ENCODE data around the gene ACTR2.

Gene ACTR2

DNA sequence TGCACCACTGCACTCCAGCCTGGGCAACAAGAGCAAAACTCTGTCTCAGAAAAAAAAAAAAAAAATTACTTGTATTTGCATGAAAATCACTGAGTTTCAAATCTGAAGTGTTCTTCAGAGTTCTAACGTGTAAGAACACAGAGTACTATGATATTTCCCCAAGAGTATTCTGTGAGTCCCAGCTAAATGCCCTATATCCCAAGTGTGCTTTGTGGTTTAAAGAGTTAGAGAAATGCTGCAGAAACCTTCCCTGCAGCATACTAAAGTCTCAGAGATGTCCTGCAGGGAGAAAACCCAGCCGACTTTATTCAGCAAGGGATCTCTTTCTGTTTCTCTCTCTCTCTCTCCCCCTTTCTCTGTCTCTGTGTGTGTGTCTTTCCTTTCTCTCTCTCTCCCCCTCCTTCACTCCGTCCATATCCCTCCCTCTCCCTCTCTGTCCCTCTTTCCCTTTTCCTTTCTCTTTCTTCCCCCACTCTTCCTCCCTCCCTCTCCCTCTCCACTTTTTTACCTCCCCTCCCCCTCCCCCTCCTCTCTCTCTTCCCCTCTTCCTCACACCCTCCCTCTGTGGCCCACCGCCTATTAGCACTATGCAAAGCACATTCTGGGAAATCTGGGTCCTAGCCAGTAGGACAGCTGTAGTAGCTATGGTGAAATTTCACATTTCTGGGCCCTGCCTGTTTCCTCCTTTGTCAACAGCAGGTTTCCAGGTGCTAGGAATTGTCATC lies 54.2 kb downstream of the ACTR2 start:
- DNase-seq, result no peak

DNA sequence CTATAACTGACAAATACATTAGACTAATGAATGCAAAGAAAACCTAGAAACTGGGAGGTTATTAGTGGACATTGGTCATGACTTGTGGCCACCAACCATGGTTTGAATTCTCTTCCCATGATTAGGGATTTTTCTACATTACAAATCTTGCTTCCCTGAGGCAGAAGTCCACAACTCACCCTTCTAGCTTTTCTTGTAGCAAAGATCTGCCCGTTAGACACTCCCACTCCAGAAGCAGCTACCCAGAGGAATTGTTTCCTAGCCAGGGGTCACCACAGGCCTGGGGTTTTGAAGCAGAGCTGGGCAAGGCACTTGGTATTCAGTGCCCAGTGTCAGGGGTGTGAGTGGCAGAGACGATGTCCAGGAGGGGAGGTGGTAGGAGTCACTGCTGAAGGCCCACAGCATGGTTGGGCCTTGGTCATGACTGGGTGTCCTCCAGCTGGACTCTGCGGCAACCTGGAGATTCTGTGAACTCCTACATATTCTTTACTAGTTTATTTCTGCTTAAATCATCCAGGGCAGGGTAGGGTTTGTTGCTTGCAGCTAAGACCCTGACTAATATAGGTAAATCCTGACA lies 54.9 kb downstream of the ACTR2 start:
- no peak for DNase-seq

DNA sequence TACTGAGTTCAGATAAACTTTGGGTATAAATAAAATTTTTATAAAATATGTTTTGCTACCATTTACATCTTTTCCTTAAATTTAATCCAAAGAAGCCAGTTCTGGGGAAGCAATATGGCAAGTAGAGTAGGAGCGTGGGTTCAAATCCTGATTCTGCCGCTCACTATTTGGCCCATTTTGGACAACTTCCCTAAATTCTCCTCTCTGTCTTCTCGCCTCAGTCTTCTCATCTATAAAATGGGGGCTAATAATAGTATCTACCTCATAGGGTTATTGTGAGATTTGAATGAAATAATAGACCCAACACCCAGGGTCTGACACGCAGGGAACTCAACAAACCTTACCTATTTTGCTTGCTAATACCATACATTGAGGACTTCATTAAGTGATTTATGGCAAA lies 59.7 kb downstream of the ACTR2 start:
- DNase-seq, result no peak

DNA sequence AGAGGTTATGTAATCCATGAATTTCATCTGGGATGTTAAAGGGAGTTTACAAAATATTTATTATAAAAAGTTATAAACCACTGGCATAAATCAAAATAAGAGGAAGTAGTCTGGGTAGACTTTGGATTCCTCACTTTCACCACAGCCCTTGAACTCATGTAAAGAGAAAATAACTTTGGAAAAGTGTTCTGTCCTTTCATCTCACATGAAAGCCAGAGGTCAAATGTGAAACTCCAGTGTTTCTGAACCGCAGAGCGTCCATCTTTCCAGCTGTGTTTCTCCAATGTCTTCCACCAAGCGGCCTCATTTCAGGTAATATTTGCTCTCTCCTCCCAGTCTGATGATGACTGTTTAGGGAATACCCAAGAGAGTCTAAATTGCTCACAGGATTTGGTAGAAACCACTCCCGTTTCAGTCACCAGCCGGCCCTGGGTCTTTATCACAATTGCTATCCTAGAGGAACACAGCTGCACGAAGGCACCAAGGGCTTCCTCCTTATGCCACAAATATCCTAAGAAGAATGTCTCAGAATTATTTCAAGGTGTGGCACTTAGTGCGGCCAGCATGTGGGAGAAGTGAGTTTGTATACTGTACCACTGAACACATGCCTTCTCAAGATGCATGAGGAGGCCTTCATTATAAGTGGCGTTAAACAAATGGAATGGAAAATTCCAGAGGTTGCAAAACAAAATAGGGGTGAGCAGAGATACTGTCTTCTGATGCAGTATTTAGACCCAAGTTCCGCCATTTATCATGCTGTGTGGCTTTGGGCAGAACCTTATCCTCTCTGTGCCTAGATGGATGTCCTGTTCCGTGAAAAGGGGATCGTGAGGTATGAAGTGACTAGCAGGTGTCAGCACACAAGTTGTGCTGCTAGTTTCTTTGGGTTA lies 63.8 kb downstream of the ACTR2 start:
- no peak for DNase-seq

DNA sequence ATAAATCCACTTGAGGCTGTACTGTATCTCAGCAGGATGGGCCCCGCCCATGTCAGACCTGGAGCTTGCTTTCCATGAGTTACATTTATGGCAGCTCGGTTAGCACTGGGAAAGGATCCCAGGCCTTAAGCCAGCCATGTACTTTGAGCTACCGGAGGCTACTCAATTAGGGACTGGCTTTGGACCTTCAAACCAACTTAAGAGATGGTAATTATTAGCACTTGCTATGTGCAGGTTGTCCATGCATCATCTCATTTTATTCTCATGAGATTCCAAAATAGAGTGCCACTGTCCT lies 64.4 kb downstream of the ACTR2 start:
- DNase-seq, result no peak

DNA sequence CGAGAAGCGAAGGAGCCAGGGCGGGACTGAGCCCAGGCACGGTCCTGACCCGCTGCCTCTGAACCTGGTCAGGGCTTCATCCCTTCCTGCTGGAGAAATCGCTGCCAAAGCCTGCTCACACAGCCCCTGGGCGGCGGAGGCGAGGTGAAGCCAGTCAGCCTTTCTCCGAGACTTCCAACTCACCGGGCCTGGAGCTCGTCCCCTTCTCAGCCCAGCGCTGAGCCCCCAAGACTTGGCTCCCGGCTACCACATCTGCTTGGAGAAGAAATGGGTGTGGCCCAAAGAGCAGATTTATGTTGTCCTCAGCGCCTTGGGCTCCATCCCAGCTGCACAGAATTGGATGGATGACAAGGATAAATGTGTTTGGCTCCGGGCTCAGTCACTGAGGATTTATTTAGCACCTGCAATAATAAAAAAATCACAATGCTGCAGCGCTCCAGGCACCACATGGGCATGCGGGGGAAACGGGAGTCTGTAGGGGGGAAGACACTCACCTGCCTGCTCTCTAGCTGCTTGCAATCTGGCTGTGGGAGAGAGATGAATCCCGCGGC lies 64.9 kb downstream of the ACTR2 start:
- no peak for DNase-seq

DNA sequence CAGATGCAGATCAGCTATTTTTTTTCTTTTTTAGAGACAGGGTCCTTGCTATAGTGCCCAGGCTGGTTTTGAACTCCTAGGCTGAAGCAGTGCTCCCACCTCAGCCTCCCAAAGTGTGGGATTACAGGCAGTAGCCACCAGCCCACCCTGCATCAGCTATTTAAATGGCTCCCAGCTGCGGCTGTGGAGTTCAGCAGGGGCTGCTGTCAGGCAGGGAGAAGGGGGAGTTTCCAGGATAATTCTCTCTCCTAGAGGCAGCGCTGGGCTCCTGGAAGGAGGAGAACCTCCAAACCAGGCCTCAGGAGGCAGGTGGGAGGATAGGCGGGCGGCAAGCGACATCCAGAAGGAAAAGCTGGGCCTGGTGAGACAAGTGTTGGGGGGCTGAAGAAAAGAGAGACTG lies 65.7 kb downstream of the ACTR2 start:
- no peak for DNase-seq

DNA sequence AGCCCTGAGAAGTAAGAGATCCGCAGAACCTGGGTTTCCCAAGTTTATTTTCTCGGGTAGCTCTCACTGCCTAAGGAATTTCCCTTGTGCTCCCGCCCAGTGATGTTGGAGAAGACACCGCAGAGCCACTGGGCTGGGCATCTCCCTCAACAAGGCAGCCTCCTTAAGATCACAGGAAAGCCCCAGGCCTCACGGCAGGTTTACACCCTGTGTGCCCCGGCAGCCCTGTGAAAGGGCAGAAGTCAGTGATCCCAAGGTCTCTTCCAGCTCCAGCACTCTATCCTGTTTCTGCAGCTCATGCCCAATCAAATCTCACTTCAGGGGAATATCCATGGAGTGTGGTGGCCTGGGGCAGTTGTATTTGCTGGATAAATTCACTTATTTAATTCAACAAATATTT lies 66.5 kb downstream of the ACTR2 start:
- no peak for DNase-seq

DNA sequence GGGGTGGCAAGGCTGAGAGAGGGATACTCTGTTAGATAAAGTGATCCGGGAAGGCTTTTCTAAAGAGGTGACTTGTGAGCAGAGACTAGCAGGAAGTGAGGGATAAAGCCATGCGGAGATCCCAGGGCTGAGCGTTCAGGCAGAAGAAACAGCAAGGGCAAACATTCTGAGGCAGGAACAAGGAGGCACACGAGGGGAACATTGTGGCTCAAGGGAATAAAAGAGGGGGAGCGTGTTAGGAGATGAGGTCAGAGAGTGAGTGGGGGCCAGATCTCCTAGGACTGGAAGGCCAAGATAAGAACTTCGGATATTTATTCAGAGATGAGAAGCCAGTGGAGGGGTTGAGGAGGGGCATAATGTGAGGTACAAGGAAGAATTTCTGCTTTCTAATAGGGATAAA lies 67.1 kb downstream of the ACTR2 start:
- no peak for DNase-seq

DNA sequence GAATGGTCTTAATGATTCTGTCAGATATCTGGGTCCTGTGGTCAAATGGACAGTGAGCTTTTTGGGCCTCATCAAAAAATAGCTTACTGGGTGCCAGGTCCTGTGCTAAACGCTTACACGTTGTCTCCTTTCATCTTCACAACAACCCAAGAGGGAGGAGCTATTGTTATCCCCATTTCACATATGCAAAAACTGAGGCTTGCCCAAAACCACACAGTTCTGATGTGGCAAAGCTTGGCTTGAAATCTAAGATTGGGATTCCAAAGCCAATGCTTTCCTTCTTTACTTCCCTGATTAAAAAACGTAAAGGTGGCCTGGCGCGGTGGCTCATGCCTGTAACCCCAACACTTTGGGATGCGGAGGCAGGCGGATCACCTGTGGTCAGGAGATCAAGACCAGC lies 69.3 kb downstream of the ACTR2 start:
- no peak for DNase-seq

DNA sequence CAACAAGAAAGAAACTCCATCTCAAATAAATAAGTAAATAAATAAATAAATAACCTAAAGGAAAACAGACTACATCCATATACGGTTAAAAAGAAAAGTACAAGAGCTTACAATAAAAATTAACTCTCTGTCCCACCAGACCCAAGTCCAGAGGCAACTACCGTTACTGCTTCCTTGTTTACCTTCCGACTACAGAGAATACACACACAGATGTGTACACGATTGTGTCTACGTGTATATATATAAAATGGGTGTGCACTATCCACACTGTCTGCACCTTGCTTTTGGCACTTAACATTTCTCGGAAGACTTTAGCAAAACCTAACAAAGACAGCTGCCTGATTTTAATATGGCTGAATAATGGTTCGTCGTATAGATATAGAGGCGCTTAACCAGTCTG lies 69.9 kb downstream of the ACTR2 start:
- no peak for DNase-seq

DNA sequence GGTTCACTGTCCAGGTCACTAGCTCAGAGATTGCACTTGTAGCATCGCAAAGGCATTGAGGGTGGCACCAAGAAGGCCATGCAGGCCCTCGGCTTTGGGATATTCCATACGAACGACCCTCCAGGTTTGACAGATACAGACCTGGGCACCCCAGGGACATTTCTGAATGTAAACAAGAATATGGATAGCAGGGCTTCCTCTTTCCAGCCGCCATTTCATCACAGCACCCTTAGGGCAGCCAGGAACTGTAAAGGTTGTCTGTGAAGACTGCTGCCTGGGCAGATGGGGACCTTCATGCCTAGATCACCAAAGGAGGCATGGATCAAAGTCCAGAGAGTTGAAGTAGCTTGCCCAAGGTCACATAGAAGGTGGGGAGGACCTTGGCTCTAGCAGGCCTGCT lies 70.5 kb downstream of the ACTR2 start:
- DNase-seq, result no peak

DNA sequence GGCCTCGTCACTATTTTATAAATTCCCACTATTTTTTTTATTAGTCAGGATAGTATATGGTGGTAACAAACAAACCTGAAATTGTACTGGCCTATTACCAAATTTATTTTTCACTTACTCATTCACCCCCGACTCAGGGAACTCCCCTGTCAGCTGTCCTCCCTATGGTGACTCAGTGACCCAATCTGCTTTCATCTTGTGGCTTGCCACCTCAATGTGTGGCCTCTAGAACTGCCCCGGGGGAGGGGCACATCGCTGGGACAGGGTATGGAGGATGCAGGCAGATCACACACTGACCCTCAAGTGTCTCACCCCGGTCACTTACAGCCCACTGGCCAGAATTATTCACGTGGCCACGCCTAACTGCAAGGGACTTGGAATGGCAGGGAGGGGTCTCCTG lies 71.6 kb downstream of the ACTR2 start:
- DNase-seq, result no peak

DNA sequence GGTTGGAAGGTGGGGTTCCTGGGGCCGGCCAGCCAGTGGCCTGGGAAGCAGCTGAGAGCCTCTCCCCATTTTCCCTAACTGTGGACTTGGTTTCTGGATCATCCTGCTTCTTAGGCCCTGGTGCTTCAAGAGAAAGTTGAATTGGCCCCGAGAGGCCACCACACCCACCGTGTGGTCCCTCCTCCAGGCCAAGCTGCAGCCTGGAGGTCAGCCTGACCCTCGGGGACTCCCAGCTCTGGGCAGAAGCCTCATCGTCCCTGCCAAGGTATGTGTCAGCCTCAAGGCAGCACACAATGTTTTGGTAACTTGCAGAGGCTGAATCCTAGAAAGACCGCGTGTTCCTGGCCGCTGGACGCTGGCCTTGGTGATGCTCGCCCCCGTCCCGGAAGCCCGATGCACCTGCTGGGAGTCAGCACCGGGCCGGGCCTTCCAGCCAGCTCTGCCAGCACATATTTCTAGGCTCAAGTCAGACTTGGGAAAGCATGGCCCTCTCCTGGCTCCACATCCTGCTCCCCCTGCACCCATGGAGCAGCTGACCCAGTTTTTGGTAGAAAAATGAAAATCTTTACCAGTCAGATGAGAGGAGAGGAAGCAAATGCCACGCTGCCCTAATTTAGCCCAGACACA lies 72.6 kb downstream of the ACTR2 start:
- no peak for DNase-seq

DNA sequence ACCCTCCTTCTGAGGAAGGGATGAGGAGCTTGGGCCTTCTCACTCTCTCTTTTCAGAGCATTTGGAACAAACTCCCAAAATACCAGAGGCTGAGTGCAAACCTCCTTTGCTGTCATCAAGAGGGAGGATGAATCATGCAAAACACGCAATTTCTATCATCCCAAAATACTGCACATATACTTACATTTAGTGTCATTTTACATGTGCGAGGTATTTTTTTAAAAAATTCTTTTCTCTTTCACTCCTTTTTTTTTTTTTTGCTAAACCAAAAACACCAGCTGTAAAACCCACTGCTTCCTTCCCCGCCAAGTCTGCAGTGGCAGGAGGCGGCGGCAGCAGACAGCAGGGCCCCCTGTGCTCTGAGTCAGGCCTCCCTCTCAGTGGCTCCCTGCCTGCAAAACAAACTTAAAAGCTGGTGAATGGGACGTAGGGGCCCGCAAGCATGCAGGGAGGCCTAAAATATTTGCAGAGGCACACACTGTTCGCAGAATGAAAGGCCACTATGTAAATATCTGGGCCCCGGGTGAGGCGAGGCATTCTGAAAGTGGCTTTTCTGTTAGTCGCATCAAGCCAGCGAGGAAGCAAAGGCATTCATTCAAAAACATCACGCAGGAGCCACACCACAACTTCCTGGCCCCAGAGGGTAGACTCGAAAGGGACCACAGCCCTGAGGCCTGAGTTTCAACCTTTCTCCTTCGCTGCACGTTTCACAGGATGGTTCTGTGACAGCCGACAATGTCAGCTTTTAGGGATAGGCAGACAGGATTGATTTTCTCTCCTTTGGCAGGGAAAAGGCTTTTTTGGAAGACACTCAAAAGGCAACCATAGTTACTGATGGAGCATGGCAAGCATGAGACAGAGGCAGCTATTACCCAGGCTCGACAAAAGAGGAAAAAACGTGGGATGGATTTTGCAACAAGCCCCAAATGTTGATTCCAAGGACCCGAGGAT lies 73.4 kb downstream of the ACTR2 start:
- DNase-seq, result peak; percentile 32

DNA sequence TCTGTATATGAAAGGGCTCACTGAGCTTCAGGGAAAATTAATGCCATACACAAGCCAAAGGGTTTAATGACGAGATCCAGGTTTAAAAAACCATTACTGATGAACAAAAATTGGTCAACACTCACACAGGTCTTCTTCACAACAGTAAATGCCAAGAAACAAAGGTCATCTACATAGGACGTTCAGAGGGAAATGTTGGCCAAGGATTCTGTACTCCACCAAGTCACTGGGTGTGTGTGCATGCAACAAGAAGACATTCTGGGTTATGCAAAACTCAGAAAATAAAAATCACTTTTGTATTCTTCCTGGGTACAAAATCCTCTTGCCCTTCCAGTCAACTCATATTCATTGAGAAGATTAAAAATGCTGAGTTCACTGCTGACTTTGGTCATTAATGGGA lies 78.3 kb downstream of the ACTR2 start:
- DNase-seq, result no peak

DNA sequence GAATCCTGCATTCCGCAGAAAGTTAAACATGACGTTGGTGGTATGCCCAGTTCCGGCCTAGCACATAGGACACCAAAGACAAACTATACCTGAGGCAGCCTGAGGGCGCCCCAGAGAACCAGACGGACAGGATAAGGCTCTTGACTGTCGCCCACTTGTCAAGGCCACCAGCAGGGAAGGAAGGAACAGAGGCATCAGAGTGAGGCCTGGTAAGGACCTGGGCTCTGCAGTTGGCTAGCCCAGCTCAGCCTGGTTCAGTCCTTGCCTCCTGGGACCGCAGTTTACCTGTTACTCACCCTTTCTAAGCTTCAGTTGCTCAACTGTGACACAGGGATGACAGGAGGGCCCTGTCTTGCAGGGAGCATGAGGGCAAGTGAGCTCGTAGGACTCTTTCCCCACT lies 82.1 kb downstream of the ACTR2 start:
- DNase-seq, result no peak

DNA sequence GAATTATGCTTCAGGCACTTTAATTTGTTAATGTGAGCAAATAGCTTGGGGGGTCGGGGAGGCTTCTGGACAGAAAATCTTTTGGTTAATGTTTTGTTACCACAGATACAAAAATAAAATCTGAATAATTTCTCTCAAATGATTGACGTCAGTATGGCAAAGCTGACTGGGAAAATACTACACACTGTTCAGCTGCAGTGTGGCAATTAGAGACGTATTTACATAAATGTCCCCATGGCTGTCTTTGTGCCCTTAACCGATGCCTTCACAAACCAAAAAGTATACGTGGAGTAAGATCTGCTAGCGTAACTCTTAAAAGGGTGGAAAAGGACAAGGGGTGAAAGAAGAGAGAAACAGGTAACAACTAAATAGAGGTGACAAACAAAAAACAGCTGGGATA lies 83.4 kb downstream of the ACTR2 start:
- no peak for DNase-seq

DNA sequence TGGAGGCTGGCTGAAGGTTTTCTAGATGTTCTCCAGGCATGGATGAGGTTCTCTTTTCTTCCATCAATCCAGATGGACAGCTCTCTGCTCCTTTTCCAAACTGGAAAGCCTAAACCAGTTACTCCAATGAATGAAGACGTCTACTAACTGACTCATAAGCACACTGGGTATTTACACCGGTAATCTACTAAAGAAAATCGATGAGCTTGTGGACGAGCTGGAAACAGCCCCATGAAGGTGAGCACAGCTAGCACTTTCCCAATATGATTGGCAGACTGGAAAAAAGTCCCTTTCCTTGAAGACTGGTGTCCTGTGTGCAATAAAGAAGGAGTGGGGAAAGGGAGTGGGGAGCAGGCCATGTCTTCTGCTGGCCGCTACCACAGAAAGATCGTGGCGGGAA lies 84.0 kb downstream of the ACTR2 start:
- no peak for DNase-seq

DNA sequence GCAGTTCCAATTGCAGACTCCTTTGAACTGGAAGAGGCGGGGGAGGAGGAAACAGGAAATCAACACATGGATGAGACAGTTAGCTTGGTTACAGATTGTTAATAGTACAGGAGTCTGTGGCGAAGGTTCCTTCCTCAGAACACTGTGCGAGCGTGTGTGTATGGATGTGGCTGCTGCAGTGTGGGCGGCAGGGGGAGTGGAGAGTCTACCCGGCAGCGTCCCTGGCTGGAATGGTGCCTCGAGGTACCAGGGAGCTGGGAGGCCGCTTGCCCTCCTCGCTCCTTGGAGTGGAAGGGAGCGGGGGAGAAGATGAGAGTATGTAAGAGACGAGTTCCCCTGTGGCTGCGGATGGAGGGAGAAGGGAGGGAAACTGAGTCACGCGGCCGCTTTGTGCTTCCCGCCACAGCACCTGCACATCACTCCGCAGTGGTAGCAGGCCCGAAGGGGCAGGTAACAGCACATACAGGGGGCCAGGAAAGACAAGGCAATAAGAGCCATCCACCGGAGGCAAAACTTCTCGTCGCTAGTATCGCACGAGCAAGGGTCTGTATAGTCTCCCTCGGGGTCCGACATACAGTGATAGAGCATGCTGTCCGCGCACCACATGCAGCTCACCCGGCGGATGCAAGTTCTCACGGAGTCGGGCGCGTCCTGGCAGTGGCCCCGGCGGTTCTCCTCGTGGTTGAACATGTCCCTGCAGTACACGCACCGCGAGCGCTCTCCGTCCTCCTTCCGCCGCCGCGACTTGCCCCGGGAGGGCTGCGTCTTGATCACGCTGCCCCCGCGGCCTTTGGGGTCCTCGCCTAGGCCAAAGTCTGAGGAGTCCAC lies 85.7 kb downstream of the ACTR2 start:
- DNase-seq, result no peak

DNA sequence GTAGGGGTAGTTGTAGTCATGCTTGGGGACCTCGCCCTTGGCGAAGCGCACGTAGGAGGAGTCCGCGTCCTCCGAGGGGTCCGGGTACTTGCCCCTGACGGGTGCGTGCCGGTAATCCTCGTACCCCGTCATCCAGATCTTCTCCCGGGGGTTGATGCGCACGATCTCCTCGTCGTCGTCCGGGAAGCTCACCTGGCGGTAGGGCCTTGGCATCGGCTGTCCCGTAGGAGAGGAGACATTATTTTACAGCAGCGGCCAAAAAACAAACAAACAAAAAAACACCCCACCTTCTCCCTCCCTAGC lies 86.3 kb downstream of the ACTR2 start:
- DNase-seq, result no peak

All from activated T-cell treated with anti-CD3 and anti-CD28 coated beads for 4 hours (primary cell).